BE2C (cell line): Measurements from ENCODE around the gene PRRC1.

Experiments
- DNase-seq: peaks from one replicate; pipeline ENCODE4 v3.0.0-alpha.2; 2020
- H3K27me3 ChIP-seq: fragments of 250-450 bp; sonication (Bioruptor Pico); 2 replicates; pipeline ENCODE4 v1.5.1; 2020; ENCODE audit warnings: mild to moderate bottlenecking
- H3K36me3 ChIP-seq: fragments of 250-450 bp; sonication (Bioruptor Pico); 2 replicates; pipeline ENCODE4 v1.5.1; 2020; ENCODE audit warnings: mild to moderate bottlenecking
- H3K4me1 ChIP-seq: fragments of 250-450 bp; sonication (Bioruptor Pico); 2 replicates; pipeline ENCODE4 v1.5.1; 2020
- H3K4me3 ChIP-seq: 2 replicates; pipeline ENCODE4 v1.5.1; 2011; ENCODE audit warnings: low read depth, low read length
- H3K9me3 ChIP-seq: fragments of 250-450 bp; sonication (Bioruptor Pico); 2 replicates; pipeline ENCODE4 v1.5.1; 2020
- TF ChIP-seq, protein P1 (sequence below): IDR thresholded peaks from 2 replicates; pipeline ENCODE4 v1.5.1; 2012; ENCODE audit warnings: mild to moderate bottlenecking, low read depth, low read length

Gene PRRC1

DNA sequence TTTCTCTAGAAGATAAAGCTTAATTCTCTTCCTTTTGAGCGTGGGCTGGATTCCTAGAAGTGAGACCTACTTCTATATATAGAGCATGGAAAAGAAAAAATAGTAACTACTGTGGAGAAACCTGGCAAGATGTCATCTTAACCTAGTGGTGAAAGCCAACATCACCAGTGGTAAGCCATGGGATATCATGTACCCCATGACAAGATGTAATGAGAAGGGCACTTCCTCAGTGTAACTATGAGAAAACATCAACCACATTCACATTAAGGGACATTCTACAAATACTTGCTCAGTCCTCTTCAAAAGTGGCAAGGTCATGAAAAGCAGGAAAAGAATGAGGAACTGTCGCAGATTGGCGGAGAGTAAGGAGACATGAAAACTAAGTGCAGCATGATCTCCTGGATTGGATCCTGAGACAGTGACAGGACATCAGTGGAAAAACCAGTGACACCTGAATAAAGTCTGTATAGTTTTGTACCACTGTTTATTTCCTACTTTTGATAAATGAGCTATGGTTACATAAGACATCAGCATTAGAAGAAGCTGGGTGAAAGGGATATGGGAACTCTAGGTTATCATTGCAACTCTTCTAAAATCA, 65.4 kb downstream of the PRRC1 start:
- Histone ChIP-seq H3K4me3 (no peak overlapping the region), H3K27me3 (no peaks in the 10 kb centered on the region), H3K36me3 (no peaks in the 10 kb centered on the region), H3K4me1 (no peaks in the 10 kb centered on the region), H3K9me3 (no peaks in the 10 kb centered on the region)
- DNase-seq = no peak
- TF ChIP-seq, protein P1, sequence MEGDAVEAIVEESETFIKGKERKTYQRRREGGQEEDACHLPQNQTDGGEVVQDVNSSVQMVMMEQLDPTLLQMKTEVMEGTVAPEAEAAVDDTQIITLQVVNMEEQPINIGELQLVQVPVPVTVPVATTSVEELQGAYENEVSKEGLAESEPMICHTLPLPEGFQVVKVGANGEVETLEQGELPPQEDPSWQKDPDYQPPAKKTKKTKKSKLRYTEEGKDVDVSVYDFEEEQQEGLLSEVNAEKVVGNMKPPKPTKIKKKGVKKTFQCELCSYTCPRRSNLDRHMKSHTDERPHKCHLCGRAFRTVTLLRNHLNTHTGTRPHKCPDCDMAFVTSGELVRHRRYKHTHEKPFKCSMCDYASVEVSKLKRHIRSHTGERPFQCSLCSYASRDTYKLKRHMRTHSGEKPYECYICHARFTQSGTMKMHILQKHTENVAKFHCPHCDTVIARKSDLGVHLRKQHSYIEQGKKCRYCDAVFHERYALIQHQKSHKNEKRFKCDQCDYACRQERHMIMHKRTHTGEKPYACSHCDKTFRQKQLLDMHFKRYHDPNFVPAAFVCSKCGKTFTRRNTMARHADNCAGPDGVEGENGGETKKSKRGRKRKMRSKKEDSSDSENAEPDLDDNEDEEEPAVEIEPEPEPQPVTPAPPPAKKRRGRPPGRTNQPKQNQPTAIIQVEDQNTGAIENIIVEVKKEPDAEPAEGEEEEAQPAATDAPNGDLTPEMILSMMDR = no peak

DNA sequence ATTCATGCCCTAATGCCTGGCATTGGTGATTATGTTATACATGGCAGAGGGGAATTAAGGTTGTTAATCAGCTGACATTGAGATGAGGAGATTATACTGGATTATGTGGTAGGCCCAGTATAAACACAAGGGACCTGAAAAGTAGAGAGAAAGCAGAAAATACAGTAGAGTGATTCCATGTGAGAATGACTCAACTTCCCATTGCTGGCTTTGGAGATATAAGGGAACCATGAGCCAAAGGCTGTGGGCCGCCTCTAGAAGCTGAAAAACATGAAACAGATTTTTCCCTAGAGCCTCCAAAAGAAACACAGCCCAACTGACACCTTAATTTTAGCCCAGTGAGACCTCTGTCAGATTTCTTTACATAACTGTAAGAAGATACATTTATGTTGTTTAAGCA, 66.4 kb downstream of the PRRC1 start:
- no peak overlapping the region for H3K4me3 ChIP-seq
- no peaks in the 10 kb centered on the region for H3K4me1 ChIP-seq
- no peaks in the 10 kb centered on the region for H3K27me3 ChIP-seq
- H3K36me3 ChIP-seq = no peaks in the 10 kb centered on the region
- no peak for DNase-seq
- TF ChIP-seq, protein P1 = no peak
- H3K9me3 ChIP-seq = no peaks in the 10 kb centered on the region

- H3K4me1 ChIP-seq = no peaks in the 10 kb centered on the region
- TF ChIP-seq, protein P1 = no peak
- H3K9me3 ChIP-seq = no peaks in the 10 kb centered on the region
- H3K36me3 ChIP-seq = no peaks in the 10 kb centered on the region
- no peak for DNase-seq
- H3K27me3 ChIP-seq = no peaks in the 10 kb centered on the region
- no peak overlapping the region for H3K4me3 ChIP-seq
These were observed 68.2 kb downstream of the PRRC1 start for GRCh38 chr5:127585661-127586060.

DNA sequence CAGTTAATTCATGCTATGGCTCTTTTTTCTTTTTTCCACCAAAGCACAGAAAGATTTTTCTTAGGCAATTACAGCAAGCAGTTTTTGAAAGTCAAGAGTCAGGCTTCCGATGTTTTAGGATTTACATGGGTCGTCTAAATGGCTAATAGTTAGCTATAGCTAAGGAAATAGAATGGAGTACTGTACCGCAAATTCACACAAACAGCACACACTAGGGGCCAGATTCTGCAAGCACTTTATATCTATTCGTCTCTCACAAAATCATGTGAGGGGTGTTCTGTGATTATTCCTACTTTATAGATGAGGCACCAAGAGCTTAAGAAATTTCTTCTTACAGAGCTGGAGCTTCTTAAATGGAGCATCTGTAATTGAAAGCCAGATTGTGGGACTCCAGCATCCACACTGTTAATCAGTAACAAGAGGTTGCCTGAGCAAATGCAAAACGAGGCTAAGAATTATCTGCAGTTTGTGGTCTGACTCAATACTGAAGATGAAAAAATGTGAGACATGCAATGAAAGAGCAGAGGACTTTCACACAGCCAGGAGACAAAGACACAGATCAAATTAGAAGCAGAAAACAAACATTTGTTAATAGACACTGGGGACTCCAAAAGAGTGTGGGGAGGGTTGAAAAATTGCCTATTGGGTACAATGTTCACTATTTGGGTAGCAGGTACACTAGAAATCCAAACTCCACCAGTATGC, 68.8 kb downstream of the PRRC1 start:
- H3K27me3 ChIP-seq = no peaks in the 10 kb centered on the region
- H3K4me1 ChIP-seq = no peaks in the 10 kb centered on the region
- TF ChIP-seq, protein P1 = no peak
- no peaks in the 10 kb centered on the region for H3K36me3 ChIP-seq
- no peak overlapping the region for H3K4me3 ChIP-seq
- H3K9me3 ChIP-seq = no peaks in the 10 kb centered on the region
- DNase-seq = no peak

DNA sequence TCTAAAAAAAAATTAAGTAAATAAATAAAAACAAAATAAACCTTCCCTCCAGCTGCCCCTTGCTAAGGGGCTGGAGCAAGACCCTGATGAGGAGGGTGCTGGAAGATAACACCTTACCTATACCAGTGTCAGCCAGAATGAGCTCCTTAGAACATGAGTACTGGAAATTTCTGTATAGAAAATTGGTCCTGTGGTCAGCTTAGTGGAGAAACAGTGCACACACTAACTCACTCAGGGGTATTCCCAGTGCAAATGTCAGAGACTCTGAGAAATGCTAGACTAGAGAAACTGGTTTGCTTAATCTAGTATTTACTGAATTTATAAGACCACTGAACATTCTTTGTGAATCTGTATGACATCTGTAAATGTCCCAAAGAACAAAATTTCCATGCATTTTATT, 69.4 kb downstream of the PRRC1 start:
- no peaks in the 10 kb centered on the region for H3K27me3 ChIP-seq
- H3K4me1 ChIP-seq = no peaks in the 10 kb centered on the region
- TF ChIP-seq, protein P1 = no peak
- DNase-seq = no peak
- no peak overlapping the region for H3K4me3 ChIP-seq
- no peaks in the 10 kb centered on the region for H3K9me3 ChIP-seq
- H3K36me3 ChIP-seq = no peaks in the 10 kb centered on the region

DNA sequence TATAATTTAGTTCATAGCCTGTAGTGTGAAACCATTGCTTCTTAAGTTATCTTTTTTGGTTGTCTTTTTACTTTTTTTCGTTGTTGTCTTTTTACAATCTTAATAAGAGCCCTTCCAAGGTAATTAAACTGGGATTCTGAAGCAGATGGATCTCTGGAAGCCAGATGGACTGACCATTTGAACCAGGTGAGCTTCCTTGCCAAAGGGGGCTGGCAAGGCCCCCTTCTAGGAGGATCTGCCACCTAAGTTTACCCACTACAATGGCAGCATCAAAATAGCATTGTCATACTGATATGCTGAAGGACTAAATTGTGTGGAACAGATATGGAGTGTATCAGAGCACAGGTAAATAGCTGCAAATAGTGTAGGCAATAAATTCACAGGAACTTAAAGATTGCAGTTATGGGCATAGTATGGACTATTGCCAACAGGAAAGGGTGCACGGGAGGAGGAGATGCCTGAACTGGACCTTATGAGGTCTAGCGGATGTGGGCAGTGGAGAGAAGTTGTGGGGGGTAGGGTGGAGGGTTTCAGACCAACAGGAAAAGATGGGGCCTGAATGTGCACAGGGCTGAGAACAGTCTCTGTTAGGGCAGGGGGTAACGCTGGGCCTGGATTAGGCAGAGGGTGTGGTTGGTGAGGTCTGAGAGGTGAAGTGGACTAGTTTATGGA, 69.9 kb downstream of the PRRC1 start:
- TF ChIP-seq, protein P1 = no peak
- no peaks in the 10 kb centered on the region for H3K36me3 ChIP-seq
- H3K4me3 ChIP-seq = no peak overlapping the region
- no peak for DNase-seq
- H3K4me1 ChIP-seq = no peaks in the 10 kb centered on the region
- no peaks in the 10 kb centered on the region for H3K9me3 ChIP-seq
- no peaks in the 10 kb centered on the region for H3K27me3 ChIP-seq
